GM13977 (cell line): ENCODE measurements around the gene TMEM164.

Source experiments
- DNase-seq: peaks from one replicate; pipeline ENCODE4 v3.0.0; 2012; ENCODE audit warnings: low spot score
- in situ Hi-C: fragments of 300-500 bp; cut with MboI; formaldehyde crosslinking; loops from one replicate; pipeline ENCODE4 v1.12.0; 2022; ENCODE audit warnings: low sequenced_read_pairs, low pct_unique_long_range_greater_than_20kb, mixed read lengths, inconsistent platforms; ENCODE audit not compliant: unreplicated experiment
- TF ChIP-seq, protein P1 (sequence below): IDR thresholded peaks from 2 replicates; pipeline ENCODE4 v1.5.1; 2012; ENCODE audit warnings: mild to moderate bottlenecking, control low read depth; ENCODE audit not compliant: insufficient read depth; ENCODE audit errors: extremely low read depth, missing control alignments

TMEM164 gene

DNA sequence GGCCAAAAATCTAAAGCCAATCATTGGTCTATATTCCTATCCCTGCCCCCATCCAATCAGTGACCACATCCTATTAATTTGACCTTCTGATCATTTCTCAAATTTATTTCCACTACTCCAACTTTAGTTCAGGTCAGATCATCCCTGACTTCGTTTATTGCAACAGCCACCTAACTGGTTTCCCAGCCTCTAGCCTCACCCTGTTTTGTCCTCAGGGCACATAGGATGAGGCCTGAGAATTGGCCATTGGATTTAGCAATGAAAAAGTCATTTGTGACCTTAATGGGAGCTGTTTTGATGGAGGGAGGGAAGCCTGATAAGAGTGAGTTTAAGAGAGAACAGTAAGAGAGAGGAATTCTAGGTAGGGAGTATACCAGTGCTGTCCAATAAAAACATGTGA is 160.0 kb downstream of the TMEM164 start:
- TF ChIP-seq, protein P1, sequence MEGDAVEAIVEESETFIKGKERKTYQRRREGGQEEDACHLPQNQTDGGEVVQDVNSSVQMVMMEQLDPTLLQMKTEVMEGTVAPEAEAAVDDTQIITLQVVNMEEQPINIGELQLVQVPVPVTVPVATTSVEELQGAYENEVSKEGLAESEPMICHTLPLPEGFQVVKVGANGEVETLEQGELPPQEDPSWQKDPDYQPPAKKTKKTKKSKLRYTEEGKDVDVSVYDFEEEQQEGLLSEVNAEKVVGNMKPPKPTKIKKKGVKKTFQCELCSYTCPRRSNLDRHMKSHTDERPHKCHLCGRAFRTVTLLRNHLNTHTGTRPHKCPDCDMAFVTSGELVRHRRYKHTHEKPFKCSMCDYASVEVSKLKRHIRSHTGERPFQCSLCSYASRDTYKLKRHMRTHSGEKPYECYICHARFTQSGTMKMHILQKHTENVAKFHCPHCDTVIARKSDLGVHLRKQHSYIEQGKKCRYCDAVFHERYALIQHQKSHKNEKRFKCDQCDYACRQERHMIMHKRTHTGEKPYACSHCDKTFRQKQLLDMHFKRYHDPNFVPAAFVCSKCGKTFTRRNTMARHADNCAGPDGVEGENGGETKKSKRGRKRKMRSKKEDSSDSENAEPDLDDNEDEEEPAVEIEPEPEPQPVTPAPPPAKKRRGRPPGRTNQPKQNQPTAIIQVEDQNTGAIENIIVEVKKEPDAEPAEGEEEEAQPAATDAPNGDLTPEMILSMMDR: no peak
- DNase-seq: no peak
- in situ Hi-C loops: loop anchor here (5.0 kb wide), 1 partner anchor 244 kb away; no protein-coding TSS in a partner anchor

DNA sequence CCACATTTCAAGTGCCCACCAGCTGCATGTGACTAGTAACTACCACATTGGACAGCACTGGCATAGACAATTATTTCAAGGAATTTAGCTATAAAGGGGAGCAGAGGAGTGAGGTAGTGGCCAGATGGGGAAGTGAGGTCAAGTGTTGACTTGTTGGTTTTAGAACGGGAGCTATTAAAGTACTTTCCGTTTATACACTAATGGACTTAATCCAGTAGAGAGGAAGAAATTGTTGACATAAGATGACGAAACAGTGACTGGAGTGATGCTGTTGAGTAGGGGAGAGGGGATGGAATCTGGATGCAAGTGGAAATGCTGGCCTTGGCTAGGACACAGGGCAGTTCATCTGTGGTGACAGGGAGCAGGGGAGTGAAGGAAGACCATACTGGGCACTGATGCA is 160.6 kb downstream of the TMEM164 start:
- TF ChIP-seq, protein P1: no peak
- in situ Hi-C loops: loop anchor here (5.0 kb wide), 1 partner anchor 244 kb away; no protein-coding TSS in a partner anchor
- no peak for DNase-seq

DNA sequence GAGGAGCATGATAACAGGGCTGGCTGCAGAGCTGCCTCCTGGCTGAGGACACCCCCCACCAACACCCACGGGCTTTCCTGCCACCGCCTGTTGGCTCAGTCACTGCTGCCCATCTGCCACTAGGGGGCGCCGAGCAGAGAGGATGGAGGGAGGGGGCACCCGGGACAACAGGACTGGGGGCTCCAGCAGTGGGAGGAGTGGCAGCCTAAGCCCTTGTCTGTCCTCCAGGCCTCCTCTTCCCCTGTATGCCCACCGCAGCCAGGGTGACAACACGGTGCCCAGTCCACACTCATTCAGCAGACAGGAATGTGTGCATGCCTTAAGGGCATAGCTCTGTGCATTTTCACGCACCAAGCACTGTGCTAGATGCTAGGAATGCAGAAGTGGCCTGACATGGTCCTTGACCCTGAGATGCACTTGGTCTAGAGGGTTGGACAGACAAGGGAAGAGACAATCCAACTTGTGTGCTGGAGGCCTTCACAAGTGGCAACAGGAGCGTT is 165.1 kb downstream of the TMEM164 start:
- TF ChIP-seq, protein P1: peak; percentile 75
- in situ Hi-C loops: no loop called here
- peak; percentile 40 for DNase-seq

DNA sequence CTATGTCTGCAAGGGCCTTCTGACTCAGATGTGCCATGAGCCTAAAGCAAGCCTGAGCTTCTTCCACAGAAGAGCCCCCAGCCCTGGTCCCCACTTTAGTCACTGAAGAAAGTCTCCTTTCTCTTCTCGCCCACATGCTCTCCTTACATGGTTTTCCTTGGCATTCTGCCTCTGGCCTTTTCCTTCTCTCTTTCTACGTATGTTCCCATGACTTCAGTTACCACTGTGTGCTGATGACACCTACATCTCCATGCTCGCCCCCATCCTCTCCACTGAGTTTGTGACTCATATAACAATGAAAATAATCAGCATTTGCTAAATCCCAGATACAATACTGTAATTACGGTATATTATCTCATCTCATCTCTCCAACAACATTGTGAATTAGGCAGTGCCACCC is 165.7 kb downstream of the TMEM164 start:
- TF ChIP-seq, protein P1: no peak
- in situ Hi-C loops: no loop called here
- no peak for DNase-seq

DNA sequence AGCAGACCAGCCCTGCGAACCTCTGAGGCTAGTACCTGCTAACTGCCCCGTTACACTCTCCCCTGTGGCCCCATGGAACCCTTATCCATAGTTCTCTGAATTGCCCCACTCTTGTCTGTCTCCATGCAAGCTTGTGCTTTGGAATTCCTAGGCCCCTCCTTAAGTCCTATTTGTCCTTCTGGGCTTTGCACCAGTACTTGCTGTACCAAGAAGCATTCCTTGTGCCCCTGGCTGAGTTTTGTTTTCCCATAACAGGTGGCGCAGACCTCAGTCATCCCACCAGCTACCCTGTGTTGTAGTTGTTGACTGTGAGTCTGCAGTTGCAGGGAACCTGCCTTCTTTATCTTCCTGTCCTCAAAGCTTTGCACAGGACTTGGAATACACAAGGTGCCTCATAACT is 167.1 kb downstream of the TMEM164 start:
- DNase-seq: no peak
- TF ChIP-seq, protein P1: no peak
- in situ Hi-C loops: no loop called here

DNA sequence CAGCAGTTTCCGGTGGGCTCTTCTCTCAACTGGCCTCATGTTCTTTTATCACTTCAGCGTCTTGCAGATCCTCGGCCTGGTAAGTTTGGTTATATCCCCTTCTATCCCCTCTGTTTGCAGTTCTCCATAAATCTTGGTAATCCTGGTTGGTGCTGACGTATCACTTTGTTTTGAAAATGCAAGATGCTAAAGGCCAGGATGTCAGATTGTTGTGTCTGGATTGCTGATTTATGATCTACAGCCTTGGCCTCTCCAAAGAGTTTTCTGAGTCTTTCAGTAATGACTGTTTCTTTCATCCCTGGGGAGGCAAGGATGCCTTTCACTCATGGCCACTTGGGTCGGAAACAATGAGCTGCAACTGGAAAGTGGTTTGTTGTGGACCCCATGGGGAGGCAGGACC is 168.5 kb downstream of the TMEM164 start:
- DNase-seq: no peak
- TF ChIP-seq, protein P1: no peak
- in situ Hi-C loops: no loop called here
